Upper lobe of left lung (tissue), 4 donors: ENCODE results near the gene FLCN.

Experiments used
- CTCF ChIP-seq, 6 experiments: fragments of 450-650 bp in 4 of 6; fragments of 200-600 bp in 2 of 6; sonication (generic) in 2 of 6; IDR thresholded peaks; one replicate each; pipeline ENCODE4 v1.5.1; 2016 to 2019; ENCODE audit warnings: antibody characterized with exemption in 6 of 6
- EP300 ChIP-seq, 4 donors: sonication (generic); formaldehyde crosslinking; IDR thresholded peaks; one replicate each; pipeline ENCODE4 v1.5.1; 2017; ENCODE audit warnings: antibody characterized with exemption in 4 of 4, control low read depth in 2 of 4
- POLR2A ChIP-seq, 4 donors: fragments of 450-650 bp; IDR thresholded peaks; one replicate each; pipeline ENCODE4 v1.5.1; 2016 to 2017; ENCODE audit warnings: antibody characterized with exemption in 4 of 4, mild to moderate bottlenecking in 2 of 4
- POLR2AphosphoS5 ChIP-seq, 2 donors: sonication (generic); formaldehyde crosslinking; IDR thresholded peaks; one replicate each; pipeline ENCODE4 v1.5.1; 2017; ENCODE audit warnings: antibody characterized with exemption in 2 of 2

- no peak for TF ChIP-seq CTCF (IDR thresholded peaks at IDR 0.05)
- TF ChIP-seq EP300 (IDR thresholded peaks at IDR 0.05) = no peak
- no peak for TF ChIP-seq POLR2A (IDR thresholded peaks at IDR 0.05)
- TF ChIP-seq POLR2AphosphoS5 (IDR thresholded peaks at IDR 0.05) = no peak
Observed at GRCh38 chr17:17179371-17179827, 57.6 kb downstream of the FLCN start.
